GM23338 (cell line): ENCODE measurements around the gene EHMT2. TPM values are rescaled to one million over a fixed set of nuclear protein-coding genes. Genes with fewer than 3 reads are reported as not detected.

Source experiments
- ATAC-seq: fragments of 200-7000 bp; cut with Tn5 transposase; 3 replicates; pipeline ENCODE4 v1.9.1; 2020
- DNase-seq: peaks from one replicate; pipeline ENCODE4 v3.0.0-alpha.2; 2015; ENCODE audit warnings: low spot score
- H2AFZ ChIP-seq: fragments of 200-600 bp; sonication (generic); 2 replicates; pipeline ENCODE4 v1.8.0; 2016; ENCODE audit warnings: antibody characterized with exemption, mild to moderate bottlenecking, moderate library complexity
- H3F3A ChIP-seq: fragments of 200-600 bp; sonication (generic); replicated peaks from 2 replicates; pipeline ENCODE4 v1.8.0; 2017; ENCODE audit warnings: antibody characterized with exemption, mixed run types, low read depth
- H3K27ac ChIP-seq: fragments of 200-600 bp; sonication (generic); 2 replicates; pipeline ENCODE4 v1.6.1; 2016; ENCODE audit warnings: low read depth
- H3K27me3 ChIP-seq: fragments of 200-600 bp; sonication (generic); 2 replicates; pipeline ENCODE4 v1.8.0; 2016; ENCODE audit warnings: mild to moderate bottlenecking, mixed run types, moderate library complexity; ENCODE audit not compliant: insufficient read depth
- H3K36me3 ChIP-seq: fragments of 200-600 bp; sonication (generic); 2 replicates; pipeline ENCODE4 v1.8.0; 2016; ENCODE audit warnings: mild to moderate bottlenecking; ENCODE audit not compliant: insufficient read depth
- H3K4me1 ChIP-seq: fragments of 200-600 bp; sonication (generic); 2 replicates; pipeline ENCODE4 v1.8.0; 2016; ENCODE audit warnings: mild to moderate bottlenecking, moderate library complexity; ENCODE audit not compliant: insufficient read depth
- H3K4me2 ChIP-seq: fragments of 200-600 bp; sonication (generic); 2 replicates; pipeline ENCODE4 v1.7.1; 2017; ENCODE audit warnings: mixed run types
- H3K4me3 ChIP-seq: fragments of 200-600 bp; sonication (generic); 2 replicates; pipeline ENCODE4 v1.6.1; 2016; ENCODE audit warnings: mixed run types
- H3K79me2 ChIP-seq: fragments of 200-600 bp; sonication (generic); replicated peaks from 2 replicates; pipeline ENCODE4 v1.8.0; 2017; ENCODE audit warnings: mild to moderate bottlenecking; ENCODE audit not compliant: insufficient read depth
- H3K9me2 ChIP-seq: fragments of 200-600 bp; sonication (generic); 2 replicates; pipeline ENCODE4 v1.8.0; 2017; ENCODE audit not compliant: insufficient read depth
- H4K20me1 ChIP-seq: fragments of 200-600 bp; sonication (generic); replicated peaks from 2 replicates; pipeline ENCODE4 v1.8.0; 2017; ENCODE audit warnings: mild to moderate bottlenecking; ENCODE audit not compliant: insufficient read depth
- H3K27ac Mint-ChIP-seq: 2 replicates; pipeline ENCODE4 v1.8.0; 2020; ENCODE audit warnings: inconsistent platforms, mild to moderate bottlenecking, moderate library complexity, mixed read lengths
- H3K27me3 Mint-ChIP-seq: 3 replicates; pipeline ENCODE4 v1.8.0; 2022; ENCODE audit warnings: low read depth, mild to moderate bottlenecking, moderate library complexity, mixed read lengths, inconsistent platforms; ENCODE audit not compliant: insufficient read depth, poor library complexity
- H3K36me3 Mint-ChIP-seq: 3 replicates; pipeline ENCODE4 v1.8.0; 2021; ENCODE audit warnings: low read depth, mild to moderate bottlenecking, inconsistent platforms, moderate library complexity, mixed read lengths
- H3K4me1 Mint-ChIP-seq: 3 replicates; pipeline ENCODE4 v1.8.0; 2020; ENCODE audit warnings: mild to moderate bottlenecking, inconsistent platforms, mixed read lengths
- H3K4me3 Mint-ChIP-seq: 3 replicates; pipeline ENCODE4 v1.8.0; 2021; ENCODE audit warnings: moderate library complexity, mild to moderate bottlenecking, inconsistent platforms, mixed read lengths
- H3K9me3 Mint-ChIP-seq: 3 replicates; pipeline ENCODE4 v1.8.0; 2020; ENCODE audit warnings: moderate library complexity, mild to moderate bottlenecking, inconsistent platforms, mixed read lengths
- CTCF ChIP-seq, 2 experiments: fragments of 200-600 bp in 1 of 2; sonication (generic) in 1 of 2; conservative IDR thresholded peaks; 2 replicates each; pipeline versions ENCODE4 v1.5.1 to v1.6.1; 2016 to 2017; ENCODE audit warnings: antibody characterized with exemption in 2 of 2, low read depth in 2 of 2, mild to moderate bottlenecking in 2 of 2, moderate library complexity in 1 of 2
- ETS1 ChIP-seq: IDR thresholded peaks from 2 replicates; pipeline ENCODE4 v1.6.1; 2016; ENCODE audit warnings: antibody characterized with exemption
- EZH2 ChIP-seq: fragments of 200-600 bp; sonication (generic); IDR thresholded peaks from one replicate; pipeline ENCODE4 v1.8.0; 2017; ENCODE audit warnings: antibody characterized with exemption, mild to moderate bottlenecking, low read depth; ENCODE audit not compliant: unreplicated experiment
- EZH2phosphoT487 ChIP-seq: fragments of 200-600 bp; sonication (generic); IDR thresholded peaks from one replicate; pipeline ENCODE4 v1.8.1; 2018; ENCODE audit warnings: antibody characterized with exemption; ENCODE audit not compliant: unreplicated experiment
- JUNB ChIP-seq: IDR thresholded peaks from one replicate; pipeline ENCODE4 v1.6.1; 2016; ENCODE audit warnings: antibody characterized with exemption; ENCODE audit not compliant: unreplicated experiment
- NANOG ChIP-seq: IDR thresholded peaks from 2 replicates; pipeline ENCODE4 v1.6.1; 2016; ENCODE audit warnings: antibody characterized with exemption, borderline replicate concordance
- POLR2AphosphoS5 ChIP-seq: IDR thresholded peaks from 2 replicates; pipeline ENCODE4 v1.6.1; 2016; ENCODE audit warnings: antibody characterized with exemption, low read depth
- REST ChIP-seq: IDR thresholded peaks from one replicate; pipeline ENCODE4 v1.6.1; 2018; ENCODE audit warnings: antibody characterized with exemption; ENCODE audit not compliant: unreplicated experiment
- STAT1 ChIP-seq: IDR thresholded peaks from one replicate; pipeline ENCODE4 v1.6.1; 2016; ENCODE audit warnings: antibody characterized with exemption; ENCODE audit not compliant: unreplicated experiment
- ZNF331 ChIP-seq: fragments of 250-450 bp; sonication (Bioruptor Pico); IDR thresholded peaks from 2 replicates; pipeline ENCODE4 v1.5.0; 2020; ENCODE audit warnings: low read depth, mild to moderate bottlenecking, moderate library complexity
- polyA plus RNA-seq: library from polyadenylated mRNA; unstranded; fragments of >200 nt; fragmentation: Nextera tagmentation; extraction: Ambion mirVana; gene quantifications from 2 replicates; pipeline ENCODE4 v1.2.1, GENCODE V29; 2016
- total RNA-seq: library from RNA; depleted of rRNA; stranded (reverse); fragments of >200 nt; shearing (Covaris generic); gene quantifications from 2 replicates; pipeline ENCODE4 v1.2.3, GENCODE V29; 2014

Gene EHMT2
- total and polyA plus RNA-seq, 2 experiments from 2014 or later: 113 to 193 TPM

- peak; percentile 41; the same call in 2 of the 3 replicates for ATAC-seq
Measured at GRCh38 chr6:31940256-31940664, 42.8 kb upstream of the EHMT2 start.

GRCh38 chr6:31935823-31936222, 38.3 kb upstream of the EHMT2 start:
- Histone ChIP-seq H3K36me3 (no peaks in the 10 kb centered on the region), H3F3A (no peaks in the 10 kb centered on the region), H3K4me3 (no peak overlapping the region), H4K20me1 (no peaks in the 10 kb centered on the region), H3K27ac (no peak overlapping the region), H3K27me3 (no peaks in the 10 kb centered on the region), H3K4me1 (no peaks in the 10 kb centered on the region), H3K9me2 (peaks cover 2% of the 10 kb centered on the region; the same call in 1 of the 2 replicates), H3K4me2 (no peak overlapping the region), H3K79me2 (no peaks in the 10 kb centered on the region), H2AFZ (no peak overlapping the region)
- no peak for ATAC-seq
- no peak overlapping the region for H3K27ac Mint-ChIP-seq
- peaks cover 11% of the 10 kb centered on the region; the same call in 2 of the 3 replicates for H3K9me3 Mint-ChIP-seq
- no peak for DNase-seq
- H3K27me3 Mint-ChIP-seq: peaks cover 4% of the 10 kb centered on the region
- H3K4me1 Mint-ChIP-seq: peaks cover 9% of the 10 kb centered on the region
- H3K36me3 Mint-ChIP-seq: no peaks in the 10 kb centered on the region
- H3K4me3 Mint-ChIP-seq: no peak overlapping the region
- no peak for TF ChIP-seq CTCF (conservative IDR thresholded peaks at IDR 0.05; ENCODE audit: low read depth in 2 of 2)
- no peak for TF ChIP-seq JUNB
- no peak for TF ChIP-seq STAT1
- TF ChIP-seq REST: no peak
- no peak for TF ChIP-seq EZH2
- TF ChIP-seq ETS1: no peak
- no peak for TF ChIP-seq ZNF331
- no peak for TF ChIP-seq POLR2AphosphoS5
- TF ChIP-seq NANOG: no peak
- TF ChIP-seq EZH2phosphoT487: no peak

More at GRCh38 chr6:31940256-31940664, 42.8 kb upstream of the EHMT2 start:
- Histone ChIP-seq H3K27me3 (no peaks in the 10 kb centered on the region), H3K27ac (no peak overlapping the region), H3K36me3 (no peaks in the 10 kb centered on the region), H3K4me1 (no peaks in the 10 kb centered on the region), H3F3A (no peaks in the 10 kb centered on the region), H3K4me3 (no peak overlapping the region), H3K9me2 (no peaks in the 10 kb centered on the region), H2AFZ (peak overlapping the region; percentile 86), H3K4me2 (no peak overlapping the region), H4K20me1 (no peaks in the 10 kb centered on the region), H3K79me2 (no peaks in the 10 kb centered on the region)
- TF ChIP-seq STAT1 (no peak), EZH2 (no peak), JUNB (no peak)
- Mint-ChIP-seq H3K36me3 (no peaks in the 10 kb centered on the region), H3K9me3 (no peaks in the 10 kb centered on the region), H3K4me1 (peaks cover 9% of the 10 kb centered on the region), H3K27me3 (peaks cover 12% of the 10 kb centered on the region), H3K27ac (peak overlapping the region; percentile 16; the same call in 1 of the 2 replicates), H3K4me3 (no peak overlapping the region)
- DNase-seq: peak; percentile 29
